Measurements from ENCODE around the gene TMEM201.
A peak's percentile ranks its signal among the peaks of the same experiment; 100 is the strongest.
"Not testable (repeated sequence)": the region's sequence is repeated elsewhere in the genome, so short reads cannot be mapped to it uniquely, and the experiment has no call there.

TMEM201 gene

DNA sequence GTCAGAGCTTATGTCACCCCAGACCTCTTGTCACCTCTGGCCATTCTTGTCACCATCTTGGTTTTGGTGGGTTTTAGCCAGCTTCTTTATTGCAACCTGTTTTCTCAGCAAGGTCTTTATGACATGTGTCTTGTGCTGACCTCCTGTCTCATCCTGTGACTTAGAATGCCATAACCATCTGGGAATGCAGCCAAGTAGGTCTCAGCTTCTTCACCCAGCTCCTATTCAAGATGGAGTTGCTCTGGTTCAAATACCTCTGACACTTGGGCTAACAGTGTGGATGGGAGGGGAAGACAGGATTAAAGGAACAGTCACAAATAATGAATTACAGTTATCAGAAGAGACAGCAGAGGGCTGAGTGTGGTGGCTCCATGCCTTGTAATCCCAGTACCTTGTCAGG lies 32.3 kb downstream of the TMEM201 start:
- no peak for DNase-seq (ENCODE audit: low read depth)

DNA sequence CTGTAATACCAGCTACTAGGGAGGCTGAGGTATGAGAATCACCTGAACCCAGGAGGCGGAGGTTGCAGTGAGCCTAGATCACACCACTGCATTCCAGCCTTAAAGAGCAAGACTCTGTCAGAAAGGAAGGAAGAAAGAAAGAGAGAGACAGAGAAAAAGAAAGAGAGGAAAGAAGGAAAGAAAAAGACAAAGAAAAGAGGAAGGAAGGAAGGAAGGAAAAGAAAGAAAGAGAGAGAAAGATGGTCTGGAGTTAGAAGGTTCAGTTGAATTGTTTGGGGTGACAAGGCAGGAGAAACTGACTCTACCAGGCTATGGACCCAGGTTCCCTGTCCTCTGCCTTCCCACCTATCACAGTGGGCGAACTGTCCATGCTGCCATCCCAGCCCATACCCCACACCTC lies 35.4 kb downstream of the TMEM201 start:
- DNase-seq (ENCODE audit: low read depth), result no peak

DNA sequence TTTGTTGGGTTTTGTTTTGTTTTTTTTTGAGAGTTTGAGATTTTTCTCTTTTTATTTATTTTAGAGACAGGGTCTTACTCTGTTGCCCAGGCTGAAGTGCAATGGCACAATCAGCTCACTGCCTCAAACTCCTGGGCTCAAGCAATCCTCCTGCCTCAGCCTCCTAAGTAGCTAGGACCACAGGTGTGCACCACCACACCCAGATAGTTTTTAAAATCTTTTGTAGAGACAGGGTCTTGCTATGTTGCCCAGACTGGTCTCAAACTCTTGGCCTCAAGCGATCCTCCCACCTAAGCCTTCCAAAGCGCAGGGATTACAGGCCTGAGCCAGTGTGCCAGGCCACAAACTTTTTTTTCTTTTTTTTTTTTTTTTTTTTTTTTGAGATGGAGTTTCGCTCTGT lies 36.3 kb downstream of the TMEM201 start:
- DNase-seq (ENCODE audit: low read depth), result not testable (repeated sequence)

DNA sequence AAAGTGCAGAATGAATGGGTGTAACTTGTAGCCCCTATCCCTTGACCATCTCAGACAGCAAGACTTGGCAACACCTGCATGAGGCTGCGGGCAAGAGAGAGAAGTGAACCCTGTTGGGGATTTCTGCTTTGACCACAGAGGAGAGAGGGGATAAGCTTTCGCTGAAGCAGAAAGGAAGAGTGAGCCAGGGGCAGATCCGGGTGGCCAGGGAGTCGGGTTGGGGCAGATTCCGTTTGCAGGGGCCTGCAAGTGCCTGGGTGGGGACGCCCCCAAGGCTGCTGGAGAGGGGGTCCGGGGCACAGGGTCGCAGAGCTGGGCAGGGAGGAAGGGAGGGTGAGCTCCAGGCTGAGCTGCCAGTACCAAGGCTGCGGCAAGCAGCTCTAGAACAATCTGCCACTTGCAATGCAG lies 37.5 kb downstream of the TMEM201 start:
- DNase-seq (ENCODE audit: low read depth), result no peak

DNA sequence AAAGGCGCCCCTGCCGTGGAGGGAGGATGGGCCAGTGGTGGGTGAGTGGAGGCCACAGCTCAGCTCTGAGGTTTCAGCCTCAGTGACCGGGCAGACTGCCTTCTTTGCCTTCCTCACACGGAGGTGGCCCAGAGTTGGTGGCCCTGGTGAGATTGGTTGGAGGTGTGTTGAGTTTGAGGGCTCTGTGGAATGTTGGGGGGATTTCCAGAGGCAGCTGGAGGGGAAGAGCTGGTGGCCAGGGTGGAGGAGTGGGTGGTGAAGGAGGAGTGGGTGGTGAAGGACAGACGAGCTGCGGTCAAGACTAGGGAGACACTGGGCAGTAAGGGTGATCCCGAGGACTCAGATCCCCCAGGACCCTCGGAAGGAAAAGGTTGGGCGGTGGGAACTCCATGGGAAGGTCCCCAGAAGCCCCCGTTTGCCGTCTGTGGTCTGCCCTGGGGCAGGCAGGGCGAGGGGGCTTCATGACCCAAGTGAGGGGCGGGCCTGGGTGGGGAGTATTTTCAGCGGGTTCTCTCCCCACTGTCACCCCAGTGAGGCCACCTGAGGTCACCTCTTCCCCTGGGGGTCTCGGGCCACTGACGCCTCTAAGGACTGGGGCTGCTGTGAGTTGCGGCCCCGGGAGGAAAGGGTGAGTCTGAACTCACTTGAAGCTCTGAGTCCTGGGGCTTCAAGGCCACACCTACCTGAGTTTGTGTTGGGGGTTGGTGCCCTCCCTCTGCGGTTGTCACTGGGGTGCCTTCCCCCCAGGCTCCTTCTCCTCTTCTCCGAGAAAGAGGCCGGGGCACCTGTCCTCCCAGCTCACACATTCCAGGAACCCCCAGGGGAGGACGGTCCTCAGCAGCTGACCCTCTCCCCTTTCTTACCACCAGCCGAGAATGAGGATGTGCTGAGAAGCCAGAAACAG lies 40.1 kb downstream of the TMEM201 start:
- DNase-seq (ENCODE audit: low read depth), result no peak

DNA sequence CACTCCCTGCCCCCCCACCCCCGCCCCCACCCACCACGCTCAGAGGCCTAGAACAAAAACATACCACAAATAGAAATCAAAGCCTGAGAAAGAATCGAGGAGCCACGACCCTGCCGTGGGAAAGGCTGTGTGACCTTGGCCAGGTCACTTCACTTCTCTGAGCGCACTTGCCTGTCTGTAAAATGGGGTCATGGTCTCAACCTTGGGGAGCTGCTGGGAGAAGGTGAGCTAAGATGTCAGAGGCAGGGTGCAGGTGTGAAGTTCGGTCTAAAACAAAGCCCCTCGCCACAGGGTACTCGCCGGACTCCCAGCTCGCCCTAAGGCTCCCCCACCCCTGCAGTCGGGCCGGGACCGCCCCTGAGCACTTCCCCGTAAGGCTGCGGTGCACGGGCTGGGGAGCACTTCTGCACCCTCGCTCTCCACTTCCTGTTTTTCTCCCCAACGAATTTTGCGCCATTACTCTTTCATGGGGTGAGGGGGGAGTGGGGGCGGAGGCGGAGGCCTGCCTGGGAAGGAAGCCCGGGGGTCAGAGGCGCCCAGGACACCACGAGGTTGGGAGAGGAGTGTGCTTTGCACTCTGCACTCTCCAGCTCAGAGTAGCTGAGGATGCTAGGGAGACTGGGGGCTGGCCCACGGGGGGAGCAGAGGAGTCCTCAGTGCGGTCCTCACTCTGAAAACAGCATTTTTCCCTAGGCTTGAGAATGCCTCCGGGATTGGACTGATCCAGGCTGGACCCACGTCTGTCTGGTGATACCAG lies 40.9 kb downstream of the TMEM201 start:
- no peak for DNase-seq (ENCODE audit: low read depth)

DNA sequence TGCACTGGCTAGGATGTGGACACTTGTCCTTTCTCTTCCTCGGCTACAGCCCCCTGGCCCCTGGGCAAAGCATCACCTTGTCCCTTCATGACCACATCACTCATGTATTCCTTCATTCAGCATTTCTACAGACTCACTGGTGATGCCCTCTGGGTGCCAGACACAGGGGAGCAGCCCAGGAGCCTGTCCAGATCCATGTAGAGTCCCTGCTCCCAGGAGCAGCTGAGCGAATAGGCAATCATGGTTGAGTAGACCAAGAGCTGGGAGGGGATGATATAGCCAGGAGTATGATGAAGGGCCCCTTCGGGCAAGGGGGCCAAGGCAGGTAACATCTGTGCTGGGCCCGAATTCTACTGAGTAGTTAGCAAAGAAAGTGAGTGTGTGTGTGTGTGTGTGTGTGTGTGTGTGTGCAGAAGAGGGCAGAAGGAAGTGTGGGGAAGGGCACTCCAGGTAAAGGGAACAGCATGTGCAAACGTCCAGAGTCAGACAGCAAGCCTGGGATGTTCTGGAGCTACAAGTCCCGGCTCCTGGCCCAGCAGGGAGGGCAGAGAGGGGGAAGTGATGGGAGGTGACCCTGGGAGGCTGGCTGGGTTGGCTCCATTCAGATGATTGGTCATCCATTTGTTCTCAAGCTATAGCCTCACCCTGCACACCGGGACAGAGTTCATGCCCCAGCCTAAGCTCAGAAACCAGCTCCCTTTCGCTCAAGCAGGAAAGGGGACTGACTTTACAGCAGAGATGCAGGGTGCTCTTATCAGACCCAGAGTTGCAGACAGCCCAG lies 41.8 kb downstream of the TMEM201 start:
- DNase-seq (ENCODE audit: low read depth), result no peak

DNA sequence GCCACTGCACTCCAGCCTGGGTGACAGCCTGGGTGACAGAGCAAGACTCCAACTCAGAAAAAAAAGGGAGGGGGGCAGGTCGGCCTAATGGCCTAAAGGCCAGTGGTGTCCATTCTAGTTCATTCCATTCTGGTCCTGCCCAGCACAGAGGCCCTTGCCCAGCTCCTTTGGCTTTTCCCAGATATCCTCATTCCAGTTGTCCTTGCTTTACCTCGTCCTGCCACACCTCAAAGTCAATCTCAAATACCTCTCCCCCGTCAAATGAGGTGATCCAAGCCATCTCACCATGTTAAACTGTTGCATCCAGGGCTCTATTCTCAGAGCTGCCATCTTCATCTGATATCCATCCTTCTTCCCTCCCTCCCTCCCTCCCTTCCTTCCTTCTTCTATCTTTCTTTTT lies 42.9 kb downstream of the TMEM201 start:
- DNase-seq (ENCODE audit: low read depth), result no peak

DNA sequence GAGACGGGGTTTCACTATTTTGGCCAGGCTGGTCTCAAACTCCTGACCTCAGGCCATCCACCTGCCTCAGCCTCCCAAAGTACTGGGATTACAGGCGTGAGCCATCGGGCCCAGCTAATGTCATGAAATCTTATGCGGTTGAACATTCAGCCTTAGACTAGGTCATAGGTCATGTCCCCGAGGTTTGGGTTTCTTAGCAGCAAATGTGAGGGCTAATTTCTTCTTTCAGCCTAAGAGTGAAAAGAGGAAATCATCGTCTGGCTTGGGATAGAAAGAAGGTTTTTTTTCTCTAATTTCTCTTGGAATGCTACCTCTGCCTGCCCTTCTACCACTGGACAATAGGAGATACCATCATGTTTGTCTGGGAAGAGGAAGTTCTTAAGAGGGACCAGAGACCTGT lies 44.8 kb downstream of the TMEM201 start:
- no peak for DNase-seq (ENCODE audit: low read depth)

DNA sequence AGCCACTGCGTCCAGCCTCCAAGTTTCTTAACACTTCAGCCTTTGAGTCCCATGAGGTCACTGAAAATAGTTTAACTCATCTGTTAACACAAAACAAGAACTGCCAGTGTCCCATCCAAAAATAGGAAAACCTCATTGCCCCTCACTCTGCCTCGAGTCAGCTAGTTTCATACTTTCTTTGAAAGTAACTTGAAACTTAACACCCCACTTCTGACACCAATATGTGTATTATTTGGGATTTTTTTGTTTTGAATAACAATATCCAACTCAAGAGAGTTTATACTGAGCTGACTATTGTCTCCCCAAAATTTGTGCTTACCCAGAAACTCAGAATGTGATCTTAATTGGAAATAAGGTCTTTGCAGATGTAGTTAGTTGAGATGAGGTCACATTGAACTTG lies 45.9 kb downstream of the TMEM201 start:
- DNase-seq (ENCODE audit: low read depth), result no peak

DNA sequence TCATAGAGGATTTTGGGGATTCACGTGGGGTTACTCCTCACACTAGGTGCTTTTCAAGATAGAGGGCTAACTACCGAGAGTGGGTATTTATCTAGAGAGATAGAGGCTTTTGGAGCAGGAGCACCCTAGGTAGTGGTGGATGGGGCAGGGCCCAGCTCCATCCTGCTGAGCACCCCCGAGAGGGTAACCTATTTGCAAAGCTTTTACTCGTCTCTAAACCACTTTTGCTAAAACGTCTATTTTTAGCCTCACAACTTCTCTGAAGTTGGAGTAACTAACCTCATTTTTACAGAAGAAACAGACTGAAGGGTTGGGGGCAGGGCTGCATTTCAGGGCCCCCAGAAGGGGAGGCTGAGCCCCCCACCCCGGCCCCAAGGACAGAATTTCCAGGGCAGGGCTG lies 50.5 kb downstream of the TMEM201 start:
- DNase-seq (ENCODE audit: low read depth), result no peak

DNA sequence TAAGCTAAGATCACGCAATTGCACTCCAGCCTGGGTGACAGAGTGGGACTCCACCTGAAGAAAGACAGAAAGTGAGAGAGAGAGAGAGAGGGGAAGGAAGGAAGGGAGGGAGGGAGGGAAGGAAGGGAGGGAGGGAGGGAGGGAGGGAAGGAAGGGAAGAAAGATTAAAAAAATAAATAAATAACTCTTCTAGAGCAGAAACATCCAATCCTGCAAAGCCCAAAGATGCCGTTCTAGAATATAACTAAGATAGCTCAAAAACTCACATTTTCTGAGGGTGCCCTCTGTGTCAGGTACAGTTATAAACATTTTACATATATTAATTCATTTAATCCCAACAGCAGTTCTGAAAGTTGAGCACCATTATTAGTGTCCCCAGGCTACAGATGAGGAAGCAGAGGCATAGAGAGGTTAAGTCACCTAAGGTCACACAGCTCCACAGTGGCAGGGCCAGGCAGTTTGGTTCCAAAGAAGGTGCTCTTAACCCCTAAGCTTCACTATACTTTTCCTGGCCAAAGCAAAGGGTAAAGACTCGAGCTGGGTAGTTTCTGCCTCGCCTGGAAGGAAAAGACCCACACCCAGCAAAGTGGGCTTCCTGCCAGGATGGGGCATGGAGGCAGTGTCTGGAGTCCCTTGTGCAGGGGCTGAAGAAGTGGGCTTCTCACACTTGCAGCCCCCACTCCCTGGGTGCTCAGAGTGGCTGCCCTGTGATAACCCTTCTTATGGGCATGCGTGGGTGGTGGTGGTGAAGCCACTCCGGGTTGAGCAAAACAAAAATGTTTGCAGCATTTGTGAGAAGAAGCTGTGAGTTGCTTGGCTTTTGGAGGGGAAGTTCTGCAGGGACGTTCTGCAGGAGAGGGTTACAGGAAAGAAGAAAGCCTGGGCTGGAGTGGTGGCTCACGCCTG lies 54.9 kb downstream of the TMEM201 start:
- DNase-seq (ENCODE audit: low read depth), result no peak

DNA sequence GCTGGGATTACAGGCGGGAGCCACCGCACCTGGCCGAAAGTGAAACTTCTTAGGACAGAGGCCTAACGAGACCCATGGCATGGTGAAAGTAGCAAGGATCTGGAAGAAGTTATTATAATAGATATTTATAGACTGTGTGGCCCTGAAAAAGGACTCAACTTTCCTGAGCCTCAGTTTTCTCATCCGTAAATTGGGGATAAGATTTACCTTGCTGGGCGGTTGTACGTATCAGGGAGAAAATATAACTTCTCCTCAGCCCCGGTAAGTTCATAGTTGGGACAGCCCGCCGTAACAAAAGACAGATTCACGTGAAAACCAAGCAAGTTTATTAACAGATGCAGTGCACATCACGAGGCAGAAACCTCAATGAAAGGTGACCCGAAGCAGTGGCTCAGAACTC lies 57.3 kb downstream of the TMEM201 start:
- DNase-seq (ENCODE audit: low read depth), result no peak

DNA sequence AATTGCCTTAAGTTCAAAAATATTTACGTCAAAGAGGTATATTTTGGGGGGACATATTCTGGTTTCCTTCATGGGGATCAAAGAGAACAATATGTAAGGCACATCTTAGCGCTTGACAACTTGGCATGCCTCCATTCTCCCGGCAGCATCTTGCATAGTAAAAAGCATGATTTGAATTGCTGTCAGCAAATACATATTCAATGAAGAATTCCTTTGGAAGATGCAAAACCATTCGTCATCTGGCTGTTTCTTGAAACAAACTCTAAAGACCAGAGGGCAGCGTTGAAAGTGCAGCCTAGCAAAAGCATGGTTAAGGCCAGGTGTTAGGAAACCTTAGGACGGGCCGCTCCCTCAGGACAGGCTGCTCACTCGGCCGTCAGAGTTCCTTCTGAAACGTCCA lies 59.5 kb downstream of the TMEM201 start:
- DNase-seq (ENCODE audit: low read depth), result no peak

DNA sequence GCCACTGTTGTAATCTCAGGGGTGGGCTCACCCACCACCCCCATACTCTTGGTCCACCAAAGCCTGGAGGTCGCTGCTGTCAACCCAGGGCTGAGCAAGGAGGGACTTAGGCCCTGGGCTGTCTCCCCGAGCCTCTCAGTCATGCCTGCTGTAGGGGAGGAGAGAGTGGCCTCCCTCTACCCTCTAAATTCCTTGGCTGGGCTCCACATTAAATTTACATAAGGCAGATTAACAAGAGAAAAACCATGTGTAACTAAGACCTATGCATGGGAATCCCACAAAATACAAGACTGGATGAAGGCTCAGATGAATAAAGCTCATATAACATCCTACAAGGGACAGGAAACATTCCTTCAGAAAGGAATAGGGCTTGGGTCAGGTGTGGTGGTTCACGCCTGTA lies 61.1 kb downstream of the TMEM201 start:
- DNase-seq (ENCODE audit: low read depth), result no peak

DNA sequence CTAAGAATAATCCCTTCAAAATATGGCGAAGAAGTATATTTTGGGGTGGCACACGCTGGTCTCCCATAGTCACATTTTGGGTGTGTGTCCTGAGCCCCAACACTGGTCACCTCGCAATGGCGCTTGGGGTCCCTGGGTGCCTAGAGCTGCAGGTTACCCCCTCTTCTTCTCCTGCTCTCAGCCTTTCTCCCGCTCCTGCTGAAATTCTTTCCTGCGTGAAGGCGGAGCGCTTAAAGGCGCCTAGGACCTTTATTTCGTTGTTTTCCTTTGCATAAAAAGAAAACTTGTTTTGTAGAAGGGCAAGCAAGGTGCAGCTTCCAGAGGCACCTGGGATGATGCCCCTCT lies 62.5 kb downstream of the TMEM201 start:
- DNase-seq (ENCODE audit: low read depth), result no peak

DNA sequence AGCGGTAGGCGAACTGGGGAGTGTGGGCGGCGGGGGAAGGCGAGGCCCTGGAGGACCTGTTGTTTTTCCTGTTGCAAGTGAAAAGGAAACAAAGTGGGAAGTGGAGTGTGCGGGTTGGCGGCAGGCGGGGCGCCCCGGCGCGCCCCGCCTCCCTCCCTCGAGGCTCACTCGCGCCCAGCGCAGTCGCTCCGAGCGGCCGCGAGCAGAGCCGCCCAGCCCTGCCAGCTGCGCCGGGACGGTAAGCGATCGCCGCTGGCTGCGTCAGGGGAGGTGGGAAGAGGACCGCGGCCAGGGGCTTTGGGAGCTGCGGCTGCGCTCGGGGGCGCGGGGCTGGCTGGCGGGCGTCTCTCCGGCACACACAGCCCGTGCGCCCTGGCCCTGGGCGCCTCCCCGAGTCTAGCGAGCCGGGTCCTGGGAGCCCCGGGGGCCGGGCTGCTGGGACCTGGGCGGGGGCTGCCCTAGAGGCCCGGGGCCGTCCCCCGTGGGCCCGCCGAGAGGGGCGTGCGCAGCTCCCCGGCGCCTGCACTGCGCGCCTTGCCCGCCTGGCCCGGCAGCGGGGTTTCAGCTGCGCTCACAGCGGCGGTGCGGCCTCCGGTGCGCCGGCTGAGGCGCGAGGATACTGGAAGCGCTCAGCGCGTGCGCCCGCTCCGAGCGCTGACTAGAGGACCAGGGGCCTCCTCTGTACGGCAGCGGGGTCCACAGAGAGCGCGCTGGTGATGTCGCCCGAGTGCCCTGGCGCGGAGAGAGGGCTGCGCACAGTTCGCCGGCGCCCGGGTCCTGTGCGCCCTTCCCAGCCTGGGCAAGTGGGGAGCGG lies 63.1 kb downstream of the TMEM201 start, which contains the start of gene PIK3CD:
Gene PIK3CD, plus strand, starts transcription at position 167 of the 814 bp plus-strand sequence. CDS start 58,725 bp downstream, outside the sequence.
- peak; percentile 18 for DNase-seq (ENCODE audit: low read depth)

DNA sequence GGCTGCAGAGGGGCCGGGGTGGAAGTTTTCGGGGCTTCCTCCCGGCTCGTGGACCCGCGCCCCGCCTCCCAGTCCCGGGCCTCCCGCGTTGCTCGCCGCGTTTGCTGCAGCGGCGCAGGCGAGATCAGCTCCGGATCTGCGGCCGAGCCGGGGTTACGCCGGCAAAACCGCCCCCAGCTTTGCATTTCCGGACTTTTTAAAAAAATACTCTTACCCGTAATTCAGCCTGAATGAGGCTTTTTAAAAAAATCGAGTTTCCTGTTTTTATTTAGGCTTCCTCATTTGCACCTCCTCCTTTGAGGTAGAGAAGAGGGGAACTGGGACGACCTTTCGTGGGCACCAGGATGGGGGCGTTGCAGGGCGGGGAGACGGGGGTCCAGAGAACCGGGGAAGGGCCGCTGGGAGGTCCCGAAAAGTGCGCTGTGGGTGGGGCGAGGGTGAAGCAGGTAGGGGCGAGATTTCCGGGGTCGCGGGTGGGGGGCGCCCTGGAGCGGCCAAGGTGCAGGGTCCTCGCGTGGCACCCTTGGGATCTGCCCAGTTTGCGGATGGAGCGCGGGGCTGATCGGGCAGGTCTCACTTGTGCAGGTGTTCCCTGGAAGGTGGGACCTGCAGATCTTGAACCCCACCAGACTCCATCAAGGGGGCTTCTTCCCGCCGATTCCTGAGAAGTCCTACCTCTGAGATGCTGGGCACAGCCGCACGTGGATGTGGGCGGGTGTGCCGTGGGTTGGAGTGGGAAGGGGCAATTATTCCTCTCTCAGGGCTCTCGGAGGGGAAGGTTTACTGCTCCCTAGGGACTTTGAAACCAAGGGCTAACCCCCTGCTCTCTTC lies 63.9 kb downstream of the TMEM201 start:
- no peak for DNase-seq (ENCODE audit: low read depth)

DNA sequence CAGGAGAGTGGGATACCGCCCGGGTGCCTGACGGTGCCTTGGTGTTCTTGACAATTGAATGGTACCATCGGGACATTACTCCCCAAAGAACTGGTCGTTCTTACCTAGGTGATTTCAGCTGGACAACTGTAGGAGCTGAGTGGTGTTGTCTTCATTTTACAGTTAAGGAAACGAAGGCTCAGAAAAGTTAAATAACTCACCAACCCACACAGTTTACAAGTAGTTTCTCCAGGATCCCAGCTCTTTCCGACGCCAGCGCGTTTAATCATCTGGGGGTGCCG lies 64.4 kb downstream of the TMEM201 start:
- no peak for DNase-seq (ENCODE audit: low read depth)

DNA sequence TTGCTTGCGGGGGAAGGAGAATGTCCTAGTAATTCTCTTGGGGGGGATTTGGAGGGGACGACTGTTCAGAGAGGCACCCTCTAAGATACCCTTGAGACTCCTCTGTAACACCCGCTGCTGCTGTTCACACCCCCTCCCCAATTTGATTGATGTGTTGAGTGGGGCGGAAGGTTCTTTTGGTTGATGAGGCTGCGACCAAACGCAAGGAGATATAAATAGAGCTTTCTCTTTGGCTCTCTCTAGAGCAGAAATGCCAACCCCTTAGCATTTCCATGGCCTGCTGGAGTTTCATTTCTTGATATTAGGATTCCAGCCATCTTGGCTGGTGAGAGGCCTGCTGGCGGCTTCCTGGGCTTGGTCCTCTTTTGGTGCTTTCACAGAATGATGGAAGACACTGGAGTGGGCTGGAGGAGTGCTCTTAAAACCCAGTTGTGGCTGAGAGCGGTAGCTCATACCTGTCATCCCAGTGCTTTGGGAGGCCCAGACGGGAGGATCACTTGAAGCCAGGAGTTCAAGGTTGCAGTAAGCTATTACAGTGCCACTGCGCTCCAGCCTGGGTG lies 64.9 kb downstream of the TMEM201 start:
- DNase-seq (ENCODE audit: low read depth), result no peak

Data from amniotic epithelial cell (primary cell).